ENCODE measurements around the gene TBX2.

Gene TBX2

DNA sequence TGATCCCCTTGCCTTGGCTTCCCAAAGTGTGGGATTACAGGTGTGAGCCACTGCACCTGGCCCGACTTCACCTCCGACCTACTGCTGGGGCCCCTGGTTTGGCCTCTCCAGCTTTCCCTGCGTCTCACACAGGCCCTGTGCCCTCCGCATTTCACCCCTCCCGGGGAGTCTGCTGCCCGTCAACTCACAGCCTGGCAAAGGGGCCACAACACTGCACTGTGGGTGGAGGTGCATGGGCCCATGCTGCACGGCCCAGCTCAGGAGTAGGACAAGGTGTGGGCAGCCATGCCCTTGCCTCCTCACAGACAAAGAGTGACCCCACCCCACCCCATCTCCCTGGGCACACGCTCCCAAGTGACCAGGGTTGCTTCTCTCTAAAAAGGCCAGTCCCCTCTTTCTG is 12.6 kb upstream of the TBX2 start:
- TF ChIP-seq, protein P1, sequence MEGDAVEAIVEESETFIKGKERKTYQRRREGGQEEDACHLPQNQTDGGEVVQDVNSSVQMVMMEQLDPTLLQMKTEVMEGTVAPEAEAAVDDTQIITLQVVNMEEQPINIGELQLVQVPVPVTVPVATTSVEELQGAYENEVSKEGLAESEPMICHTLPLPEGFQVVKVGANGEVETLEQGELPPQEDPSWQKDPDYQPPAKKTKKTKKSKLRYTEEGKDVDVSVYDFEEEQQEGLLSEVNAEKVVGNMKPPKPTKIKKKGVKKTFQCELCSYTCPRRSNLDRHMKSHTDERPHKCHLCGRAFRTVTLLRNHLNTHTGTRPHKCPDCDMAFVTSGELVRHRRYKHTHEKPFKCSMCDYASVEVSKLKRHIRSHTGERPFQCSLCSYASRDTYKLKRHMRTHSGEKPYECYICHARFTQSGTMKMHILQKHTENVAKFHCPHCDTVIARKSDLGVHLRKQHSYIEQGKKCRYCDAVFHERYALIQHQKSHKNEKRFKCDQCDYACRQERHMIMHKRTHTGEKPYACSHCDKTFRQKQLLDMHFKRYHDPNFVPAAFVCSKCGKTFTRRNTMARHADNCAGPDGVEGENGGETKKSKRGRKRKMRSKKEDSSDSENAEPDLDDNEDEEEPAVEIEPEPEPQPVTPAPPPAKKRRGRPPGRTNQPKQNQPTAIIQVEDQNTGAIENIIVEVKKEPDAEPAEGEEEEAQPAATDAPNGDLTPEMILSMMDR (IDR thresholded peaks at IDR 0.05; ENCODE audit: low read depth, low read length, missing control alignments) = no peak
- in situ Hi-C loops (cut with HindIII; ENCODE audit: low sequenced_read_pairs) = no loop called here
- DNase-seq (ENCODE audit: low read depth) = no peak
- H3K4me3 ChIP-seq (ENCODE audit: low read depth, low read length) = no peak overlapping the region

DNA sequence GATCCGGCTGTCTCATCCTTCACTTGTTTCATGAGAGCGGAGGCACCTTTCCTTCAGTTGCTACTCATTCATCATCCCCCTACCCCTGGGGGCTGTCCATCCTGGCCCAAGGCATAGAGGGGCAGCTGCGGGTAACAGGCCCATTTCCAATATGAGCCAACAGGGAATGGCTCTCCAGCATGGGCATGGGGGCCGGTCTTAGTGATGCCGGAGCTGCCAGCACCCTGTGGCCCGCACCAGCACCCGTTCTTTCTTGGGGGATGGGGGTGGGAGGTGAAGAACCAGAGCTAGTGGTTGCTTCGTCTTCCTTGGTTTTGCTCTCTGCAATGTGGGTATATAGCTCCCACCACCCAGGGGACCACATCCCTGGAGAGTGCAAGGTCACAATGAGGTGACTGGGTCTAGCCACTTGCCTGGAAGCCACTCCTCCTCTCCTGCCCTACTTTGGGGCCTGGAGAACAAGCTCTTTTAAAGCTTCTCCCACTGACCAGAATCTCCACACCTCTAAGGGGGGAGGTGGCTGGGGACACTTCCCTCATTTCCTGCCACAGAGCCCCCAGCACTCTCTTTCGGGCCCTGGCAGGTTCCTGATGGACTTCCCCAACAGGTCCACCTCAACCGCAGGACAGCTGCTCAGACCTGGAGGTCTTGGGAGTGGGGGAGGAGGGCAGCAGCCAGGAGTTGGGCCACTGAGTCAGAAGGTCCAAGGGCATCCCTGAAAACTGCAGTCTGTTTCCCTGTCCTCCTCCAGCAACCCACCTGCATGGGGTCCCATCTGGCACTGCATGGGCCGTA is 11.9 kb upstream of the TBX2 start:
- in situ Hi-C loops (cut with HindIII; ENCODE audit: low sequenced_read_pairs) = no loop called here
- DNase-seq (ENCODE audit: low read depth) = no peak
- TF ChIP-seq, protein P1 (IDR thresholded peaks at IDR 0.05; ENCODE audit: low read depth, low read length, missing control alignments) = no peak
- no peak overlapping the region for H3K4me3 ChIP-seq (ENCODE audit: low read depth, low read length)

DNA sequence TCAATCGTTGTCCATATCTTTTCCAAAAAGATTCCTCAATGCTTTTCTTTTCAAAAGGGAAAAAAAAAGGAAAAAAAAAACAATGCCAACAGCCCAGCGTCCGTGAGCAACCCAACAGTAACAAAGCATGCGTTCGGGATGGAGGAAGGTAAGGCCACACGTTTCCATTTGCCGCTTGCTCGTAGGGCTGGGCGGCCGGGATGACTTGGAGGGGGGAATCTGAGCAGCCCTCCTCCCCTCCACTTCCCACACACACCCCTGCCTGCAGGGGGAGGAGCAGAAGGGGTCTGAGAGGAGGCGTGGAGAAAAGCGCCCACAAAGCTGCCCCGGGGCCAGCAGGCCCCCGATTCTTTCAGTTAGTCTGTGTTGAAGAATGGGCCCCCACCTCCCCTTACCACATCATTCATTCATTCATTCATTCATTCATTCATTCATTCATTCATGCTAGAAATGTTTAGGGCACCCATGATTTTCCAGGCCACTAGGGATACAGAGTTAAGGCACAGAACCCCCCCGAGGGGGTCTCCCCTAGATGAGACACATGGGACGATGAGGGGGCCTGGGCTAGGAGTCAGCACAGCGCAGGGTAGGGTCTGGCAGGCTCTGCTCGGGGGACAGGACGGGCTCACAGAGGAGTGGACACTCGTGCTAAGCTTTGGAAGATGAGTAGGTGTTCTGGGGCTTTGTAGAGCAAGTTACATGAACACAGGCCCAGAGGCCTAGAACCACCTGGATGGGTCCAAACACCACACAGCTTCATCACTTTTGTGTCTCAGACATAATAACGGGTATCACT is 10.9 kb upstream of the TBX2 start:
- TF ChIP-seq, protein P1 (IDR thresholded peaks at IDR 0.05; ENCODE audit: low read depth, low read length, missing control alignments) = no peak
- H3K4me3 ChIP-seq (ENCODE audit: low read depth, low read length) = no peak overlapping the region
- in situ Hi-C loops (cut with HindIII; ENCODE audit: low sequenced_read_pairs) = no loop called here
- no peak for DNase-seq (ENCODE audit: low read depth)

DNA sequence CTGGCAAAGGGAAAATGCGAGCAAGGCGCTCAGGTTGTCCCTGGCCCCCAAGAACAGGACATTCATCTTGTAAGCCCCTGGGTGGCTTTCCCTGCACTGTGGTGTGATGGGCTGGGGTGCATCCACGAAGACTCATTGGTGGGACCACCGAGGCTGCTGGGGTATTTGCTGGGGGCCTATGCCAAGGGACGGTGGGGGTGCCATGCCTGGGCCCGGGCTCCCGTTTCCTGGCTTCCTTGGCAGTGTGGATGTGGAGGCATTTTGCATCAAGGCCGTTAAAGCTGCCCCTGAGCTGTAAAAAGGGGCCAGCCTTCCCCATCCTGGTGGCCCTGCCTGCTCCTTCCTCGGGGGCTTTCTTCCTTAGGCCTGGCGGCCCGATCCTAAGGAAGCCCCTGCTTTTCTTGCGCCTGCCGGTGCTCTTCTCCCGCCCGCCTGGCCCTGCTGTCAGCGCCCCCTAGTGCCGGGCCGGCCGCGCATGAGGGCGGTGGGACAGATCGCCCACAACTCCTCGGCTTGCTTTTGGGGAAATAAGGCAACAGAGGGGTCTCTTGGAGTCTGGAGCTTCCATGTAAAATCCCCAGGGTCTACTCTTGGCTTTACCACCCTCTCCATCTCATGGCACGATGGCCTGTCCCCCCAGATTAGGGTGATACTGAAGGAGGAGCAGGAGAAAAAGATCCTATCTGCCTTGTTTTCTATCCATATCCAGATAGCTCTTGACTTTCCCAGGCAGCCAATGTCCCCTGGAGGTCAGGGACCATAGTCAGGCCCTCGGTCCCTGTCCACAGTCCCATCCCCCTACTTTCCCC is 9.8 kb upstream of the TBX2 start:
- TF ChIP-seq, protein P1 (IDR thresholded peaks at IDR 0.05; ENCODE audit: low read depth, low read length, missing control alignments) = peak; percentile 97
- H3K4me3 ChIP-seq (ENCODE audit: low read depth, low read length) = no peak overlapping the region

DNA sequence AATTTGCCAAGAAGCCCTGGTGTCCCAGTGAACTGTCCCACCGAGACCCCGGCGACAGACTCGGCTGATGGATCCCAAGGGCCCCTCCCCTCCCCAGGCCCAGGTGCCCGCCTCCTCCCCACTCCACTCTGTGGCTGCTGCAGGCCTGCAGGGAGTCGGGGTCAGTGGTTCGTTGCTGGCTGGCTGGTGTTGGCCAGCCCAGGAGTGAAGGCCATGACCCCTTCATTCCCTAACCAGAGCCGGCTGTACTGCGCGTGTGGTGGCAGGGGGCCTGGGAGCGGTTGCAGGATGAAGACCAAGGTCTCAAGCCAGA is 9.2 kb upstream of the TBX2 start:
- in situ Hi-C loops (cut with HindIII; ENCODE audit: low sequenced_read_pairs) = no loop called here
- DNase-seq (ENCODE audit: low read depth) = no peak
- no peak overlapping the region for H3K4me3 ChIP-seq (ENCODE audit: low read depth, low read length)
- TF ChIP-seq, protein P1 (IDR thresholded peaks at IDR 0.05; ENCODE audit: low read depth, low read length, missing control alignments) = no peak

More for the DNA sequence above, 9.8 kb upstream of the TBX2 start:
- in situ Hi-C loops (cut with HindIII; ENCODE audit: low sequenced_read_pairs) = no loop called here
- no peak for DNase-seq (ENCODE audit: low read depth)

DNA sequence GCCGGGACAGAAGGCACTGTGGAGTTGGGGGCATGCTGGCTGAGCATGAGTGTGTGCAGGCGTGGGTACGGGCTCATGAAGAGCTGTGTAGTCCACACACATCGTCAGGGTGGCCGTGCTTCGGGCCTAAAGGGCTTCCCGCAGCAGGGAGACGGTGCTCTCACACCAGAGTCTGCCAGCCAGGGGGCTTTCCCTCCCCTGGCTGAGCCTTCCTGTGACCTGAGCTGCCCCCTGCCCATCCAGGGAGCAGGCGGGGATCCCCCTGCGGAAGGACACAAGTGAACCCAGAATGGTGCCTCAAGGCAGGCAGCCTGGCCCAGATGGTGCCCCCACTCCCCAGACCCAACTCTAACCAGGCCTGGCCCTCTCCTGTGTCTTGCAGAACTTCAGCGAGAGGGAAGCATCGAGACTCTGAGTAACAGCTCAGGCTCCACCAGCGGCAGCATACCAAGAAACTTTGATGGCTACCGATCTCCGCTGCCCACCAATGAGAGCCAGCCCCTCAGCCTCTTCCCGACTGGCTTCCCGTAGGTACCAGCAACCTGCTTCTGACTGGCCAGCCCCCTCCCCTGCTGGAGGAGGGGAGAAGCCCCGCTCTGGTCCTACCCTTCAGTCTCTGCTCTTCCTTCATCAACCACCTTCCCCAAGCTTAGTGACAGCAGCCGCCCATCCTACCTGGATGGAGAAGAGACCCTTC is 7.9 kb upstream of the TBX2 start:
- in situ Hi-C loops (cut with HindIII; ENCODE audit: low sequenced_read_pairs) = no loop called here
- TF ChIP-seq, protein P1 (IDR thresholded peaks at IDR 0.05; ENCODE audit: low read depth, low read length, missing control alignments) = no peak
- DNase-seq (ENCODE audit: low read depth) = no peak
- no peak overlapping the region for H3K4me3 ChIP-seq (ENCODE audit: low read depth, low read length)

All from astrocyte of the cerebellum (primary cell).